Measurements from ENCODE around the gene EFNA4.
A peak's percentile ranks its signal among the peaks of the same experiment; 100 is the strongest.

Gene EFNA4

DNA sequence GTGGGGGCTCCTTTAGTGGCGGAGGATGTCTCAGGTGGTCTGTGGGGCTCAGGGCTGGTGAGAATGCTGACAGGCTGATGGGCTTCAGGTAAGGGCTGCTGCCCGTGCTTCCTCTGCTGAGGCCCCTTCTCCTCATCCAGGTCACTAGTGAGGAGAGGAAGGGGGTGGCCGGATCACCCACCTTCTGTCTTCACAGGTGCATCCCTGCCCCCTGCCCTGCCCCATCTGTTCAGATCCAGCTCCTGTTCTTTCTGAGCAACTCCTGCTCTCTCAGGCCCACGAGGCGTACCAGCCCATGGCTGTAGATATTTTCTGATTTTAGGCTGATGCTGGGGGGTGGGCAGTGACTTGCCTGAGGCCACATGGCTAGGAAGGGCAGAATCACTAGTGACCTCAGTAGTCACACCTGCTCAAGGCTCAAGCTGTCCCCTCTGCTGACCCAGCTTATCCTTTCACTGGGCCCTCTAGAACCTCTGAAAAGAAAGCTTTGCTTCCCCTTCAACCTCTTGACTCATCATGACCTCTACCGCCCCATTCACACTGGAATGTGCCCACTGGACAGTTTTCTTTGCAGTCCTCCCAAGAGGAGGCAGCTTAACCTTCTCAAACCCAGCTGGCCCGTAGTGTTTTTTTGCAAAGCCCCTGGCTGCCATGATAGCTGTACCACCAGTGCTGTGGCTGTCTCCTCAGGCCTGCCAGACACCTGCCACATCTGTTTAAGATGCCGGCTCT, 44.8 kb upstream of the EFNA4 start:
- TF ChIP-seq, protein P1, sequence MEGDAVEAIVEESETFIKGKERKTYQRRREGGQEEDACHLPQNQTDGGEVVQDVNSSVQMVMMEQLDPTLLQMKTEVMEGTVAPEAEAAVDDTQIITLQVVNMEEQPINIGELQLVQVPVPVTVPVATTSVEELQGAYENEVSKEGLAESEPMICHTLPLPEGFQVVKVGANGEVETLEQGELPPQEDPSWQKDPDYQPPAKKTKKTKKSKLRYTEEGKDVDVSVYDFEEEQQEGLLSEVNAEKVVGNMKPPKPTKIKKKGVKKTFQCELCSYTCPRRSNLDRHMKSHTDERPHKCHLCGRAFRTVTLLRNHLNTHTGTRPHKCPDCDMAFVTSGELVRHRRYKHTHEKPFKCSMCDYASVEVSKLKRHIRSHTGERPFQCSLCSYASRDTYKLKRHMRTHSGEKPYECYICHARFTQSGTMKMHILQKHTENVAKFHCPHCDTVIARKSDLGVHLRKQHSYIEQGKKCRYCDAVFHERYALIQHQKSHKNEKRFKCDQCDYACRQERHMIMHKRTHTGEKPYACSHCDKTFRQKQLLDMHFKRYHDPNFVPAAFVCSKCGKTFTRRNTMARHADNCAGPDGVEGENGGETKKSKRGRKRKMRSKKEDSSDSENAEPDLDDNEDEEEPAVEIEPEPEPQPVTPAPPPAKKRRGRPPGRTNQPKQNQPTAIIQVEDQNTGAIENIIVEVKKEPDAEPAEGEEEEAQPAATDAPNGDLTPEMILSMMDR (conservative IDR thresholded peaks at IDR 0.05): no peak
- peak overlapping the region; percentile 81; the same call in 1 of the 2 replicates for H3K27ac ChIP-seq

DNA sequence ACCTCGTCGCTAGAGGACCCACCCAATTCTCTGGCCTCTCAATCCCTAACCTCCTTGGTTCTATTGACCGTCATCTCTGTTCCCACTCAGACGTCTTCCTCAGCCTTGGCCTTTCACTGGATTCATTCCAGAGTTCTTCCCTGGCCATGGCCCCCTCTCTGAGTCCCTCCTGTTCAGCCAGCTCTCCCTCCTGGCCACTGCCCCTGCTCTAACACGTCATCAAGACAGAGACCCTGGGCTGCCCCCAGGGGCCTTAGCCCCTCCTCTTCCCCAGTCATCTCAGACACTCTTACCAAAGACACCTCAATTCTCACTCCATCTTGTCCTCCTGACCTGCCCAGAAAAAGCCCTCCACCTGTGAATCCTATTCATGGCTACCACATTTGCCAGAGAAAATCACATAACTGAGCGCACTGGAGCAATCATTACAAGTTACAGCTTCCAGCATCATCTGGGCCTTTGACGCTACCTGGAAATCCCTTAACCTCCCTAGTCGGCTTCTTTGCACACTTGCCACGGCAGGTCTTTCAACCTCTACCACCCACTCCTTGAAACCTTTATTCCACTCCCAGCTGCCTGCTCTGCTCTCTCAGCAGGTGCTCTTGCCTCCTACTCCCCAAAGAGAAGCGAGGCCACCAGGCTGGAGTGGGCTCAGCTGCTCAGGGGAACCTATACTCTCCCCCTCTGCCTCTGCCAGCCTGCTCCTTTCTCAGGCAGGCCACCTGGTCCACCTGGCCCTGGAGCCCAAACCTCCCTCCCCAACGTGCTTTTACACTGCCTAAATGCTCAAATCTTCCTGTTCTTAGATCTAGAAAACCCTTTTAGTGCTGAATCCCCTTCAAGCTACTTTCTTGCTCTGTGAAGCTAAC, 43.9 kb upstream of the EFNA4 start:
- peak overlapping the region; percentile 81; the same call in 1 of the 2 replicates for H3K27ac ChIP-seq
- TF ChIP-seq, protein P1 (conservative IDR thresholded peaks at IDR 0.05): no peak

DNA sequence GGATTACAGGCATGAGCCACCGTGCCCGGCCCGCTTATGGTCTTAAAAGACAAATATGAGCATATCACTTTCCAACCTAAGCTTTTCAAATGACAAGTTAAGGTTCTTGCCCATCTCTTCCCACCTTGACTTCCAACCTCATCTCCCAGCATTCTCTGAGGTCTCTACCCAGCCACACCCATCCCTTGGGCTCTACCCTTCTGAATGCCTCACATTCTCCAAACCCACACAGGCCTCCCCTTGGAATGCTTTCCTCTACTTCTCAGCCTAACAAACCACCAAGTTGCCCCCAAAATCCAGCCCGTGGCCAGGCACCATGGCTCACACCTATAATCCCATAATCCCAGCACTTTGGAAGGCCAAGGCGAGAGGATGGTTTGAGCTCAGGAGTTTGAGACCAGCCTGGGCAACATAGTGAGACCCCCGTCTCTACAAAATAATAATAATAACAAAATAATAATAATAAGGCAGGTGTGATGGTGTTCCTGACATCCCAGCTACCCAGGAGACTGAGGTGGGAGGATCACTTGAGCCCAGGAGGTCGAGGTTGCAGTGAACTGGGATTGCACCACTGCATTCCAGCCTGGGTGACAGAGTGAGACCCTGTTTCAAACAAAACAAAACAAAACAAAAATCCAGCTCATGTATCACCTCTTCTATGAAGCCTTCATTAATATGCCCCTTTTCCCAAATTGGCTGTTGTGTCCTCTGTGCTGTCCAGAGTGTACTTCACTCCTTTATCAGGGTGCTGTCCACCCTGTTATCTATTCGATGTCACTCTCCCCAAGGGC, 41.2 kb upstream of the EFNA4 start:
- H3K27ac ChIP-seq: peak overlapping the region; percentile 76
- TF ChIP-seq, protein P1 (conservative IDR thresholded peaks at IDR 0.05): no peak

DNA sequence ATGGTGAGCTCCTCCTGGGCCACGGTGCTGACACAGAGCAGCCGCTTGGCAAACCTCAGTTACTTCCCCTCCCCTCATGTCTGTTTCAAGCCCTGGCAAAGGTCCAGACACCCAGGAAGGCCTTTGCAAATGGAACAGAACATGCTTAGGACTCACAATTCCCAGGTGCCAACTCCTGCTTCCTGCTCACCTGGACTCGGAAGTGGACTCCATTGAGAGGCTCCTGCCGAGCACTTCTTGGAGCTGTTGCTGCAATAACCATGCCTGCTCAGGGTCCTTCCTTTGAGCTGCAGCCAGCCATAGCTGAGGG, 40.7 kb upstream of the EFNA4 start:
- peak overlapping the region; percentile 76 for H3K27ac ChIP-seq
- TF ChIP-seq, protein P1 (conservative IDR thresholded peaks at IDR 0.05): peak; percentile 19

DNA sequence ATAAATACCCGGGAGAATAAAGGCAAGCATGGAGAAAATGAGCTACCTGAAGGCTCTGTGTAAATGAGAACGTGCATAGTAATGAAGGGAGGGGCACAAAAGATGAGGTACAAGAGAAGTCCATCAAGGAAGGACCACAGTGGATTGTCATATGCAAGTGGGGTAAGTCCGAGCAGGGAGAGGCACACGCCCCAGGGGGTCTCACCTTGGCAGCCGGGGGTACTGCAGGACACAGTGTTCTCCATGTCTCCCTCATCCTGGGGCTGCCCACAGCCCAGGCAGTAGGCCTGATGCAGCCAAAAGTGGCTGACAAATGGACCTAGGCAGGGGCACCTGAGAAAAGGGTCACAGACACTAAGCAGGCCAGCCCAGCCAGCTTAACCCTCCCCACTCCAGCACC, 39.9 kb upstream of the EFNA4 start:
- H3K27ac ChIP-seq: peak overlapping the region; percentile 76
- TF ChIP-seq, protein P1 (conservative IDR thresholded peaks at IDR 0.05): no peak

DNA sequence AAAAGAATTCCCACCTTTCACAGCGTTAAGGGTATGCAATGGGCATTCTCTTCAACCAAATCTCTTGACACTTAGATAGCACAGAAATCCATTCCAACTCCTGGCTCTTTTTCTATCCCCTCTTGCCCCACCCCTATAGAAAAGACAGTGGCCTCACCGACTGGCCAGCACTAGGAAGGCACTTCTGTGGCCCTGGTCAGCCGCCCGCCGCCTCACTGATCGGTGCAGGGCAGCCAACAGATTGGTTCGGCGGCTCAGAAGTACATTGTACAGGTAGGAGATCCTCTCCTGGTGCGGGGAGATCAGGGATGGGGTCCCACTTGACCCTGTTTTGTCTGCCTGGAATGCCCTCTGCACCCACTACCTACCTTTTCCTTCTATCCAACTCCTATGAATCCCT, 39.2 kb upstream of the EFNA4 start:
- TF ChIP-seq, protein P1 (conservative IDR thresholded peaks at IDR 0.05): no peak
- no peak overlapping the region for H3K27ac ChIP-seq

DNA sequence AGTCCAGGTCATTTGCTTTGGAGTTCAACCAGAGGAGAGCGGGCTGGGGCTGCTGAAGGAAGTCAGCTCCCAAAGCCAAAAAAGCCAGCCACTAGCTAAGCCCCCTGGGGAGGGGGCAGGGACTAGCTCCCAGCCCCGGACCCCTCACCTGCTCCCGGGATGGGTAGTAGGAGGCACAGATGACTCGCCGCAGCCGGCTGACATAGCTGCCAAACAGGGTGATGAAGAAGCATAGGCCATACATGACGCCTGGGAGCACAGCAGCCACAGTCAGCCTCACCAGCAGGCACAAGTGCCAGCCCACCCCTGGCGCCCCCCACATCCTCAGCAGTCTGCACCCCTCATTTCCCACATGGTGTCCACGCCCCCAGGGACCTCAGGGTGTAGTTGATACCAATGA, 37.4 kb upstream of the EFNA4 start:
- no peak overlapping the region for H3K27ac ChIP-seq
- TF ChIP-seq, protein P1 (conservative IDR thresholded peaks at IDR 0.05): no peak

Data from VCaP (cell line).